Stimulated activated CD4-positive, alpha-beta T cell treated with anti-CD3 and anti-CD28 coated beads, Interleukin-15, amount 100 ng/mL, for 48 hours (primary cell): ENCODE data around the gene GAB2.

Experiments used
- DNase-seq, 2 donors: peaks; one replicate each; pipeline ENCODE4 v3.0.0-alpha.2; 2020; ENCODE audit warnings: low read depth in 2 of 2

GAB2 gene

GRCh38 chr11:78221396-78222315 lies 196.0 kb downstream of the GAB2 start:
- DNase-seq = no peak

GRCh38 chr11:78220218-78221157 lies 197.1 kb downstream of the GAB2 start:
- DNase-seq = no peak

DNA sequence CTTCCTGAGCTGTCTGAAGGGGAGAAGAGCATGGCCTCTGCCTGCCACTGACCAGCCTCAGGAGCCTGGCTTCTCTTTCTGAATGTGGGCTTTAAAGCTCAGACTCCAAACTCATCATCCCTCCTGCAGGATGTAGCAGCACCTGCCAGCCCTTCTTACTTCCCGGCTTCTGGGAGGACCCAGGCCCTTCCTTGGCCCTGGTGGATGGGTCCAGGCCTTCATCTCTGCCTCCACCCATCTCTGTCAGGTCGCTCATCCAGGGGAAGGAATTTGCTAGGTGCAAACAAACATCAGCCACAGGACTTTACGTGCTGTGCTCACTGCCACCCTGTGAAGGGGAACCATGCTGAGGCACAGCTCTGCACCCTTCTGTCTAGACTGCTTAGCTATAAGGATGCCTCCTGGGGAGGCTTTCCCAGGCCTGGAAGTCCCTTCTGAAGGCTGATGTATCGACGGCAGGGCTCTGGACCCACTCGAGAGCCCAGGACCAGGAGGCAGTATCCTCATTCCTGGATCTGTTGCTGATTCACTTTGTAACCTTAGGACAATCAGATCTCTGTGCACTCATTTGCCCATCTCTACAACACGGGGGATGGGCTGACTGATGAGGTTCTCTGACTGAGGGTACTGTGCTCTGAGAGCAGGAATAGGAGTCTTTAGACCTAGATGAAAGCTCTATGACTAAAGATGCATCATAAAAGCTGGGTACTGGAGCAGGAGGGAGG lies 198.0 kb downstream of the GAB2 start:
- no peak for DNase-seq

DNA sequence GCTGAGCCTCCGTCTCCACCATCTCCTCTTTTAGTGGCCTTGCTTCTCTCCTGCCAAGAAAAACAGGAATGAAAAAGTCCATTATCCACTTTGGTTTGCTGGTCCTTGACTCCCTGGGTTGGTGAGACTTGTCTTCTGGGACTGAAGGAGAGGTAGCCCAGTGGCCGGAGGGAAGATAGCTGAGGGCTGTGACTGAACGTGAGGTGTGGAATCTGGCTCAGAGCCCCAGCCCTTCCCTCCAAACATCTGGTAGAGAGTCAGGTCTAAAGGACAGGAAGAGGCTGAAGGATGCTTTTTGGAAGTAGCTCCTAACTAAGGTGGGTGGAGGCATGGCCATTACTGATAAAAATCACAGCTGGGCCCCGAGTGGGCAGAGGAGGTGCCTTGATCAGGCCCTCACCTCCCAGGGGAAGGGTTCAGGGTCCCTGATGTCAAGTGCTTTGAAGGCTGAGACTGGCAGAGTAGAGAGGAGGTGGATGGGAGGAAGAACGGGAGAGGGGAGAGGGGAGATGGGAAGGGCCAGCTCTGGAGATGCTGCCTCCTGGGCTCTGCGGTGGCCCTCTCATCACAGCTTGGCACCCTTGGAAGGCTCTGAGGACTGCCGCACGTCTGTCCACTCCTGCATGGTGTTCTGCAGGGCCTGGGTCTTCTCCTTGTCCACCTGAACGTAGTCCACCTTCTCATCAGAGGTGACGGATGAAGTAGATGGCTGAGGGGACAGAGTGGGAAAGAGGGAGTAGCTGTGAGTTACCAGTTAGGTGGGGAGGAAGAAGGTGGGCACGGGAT lies 198.7 kb downstream of the GAB2 start:
- no peak for DNase-seq

- DNase-seq = no peak
Measured at GRCh38 chr11:78217650-78218541, 199.7 kb downstream of the GAB2 start.

DNA sequence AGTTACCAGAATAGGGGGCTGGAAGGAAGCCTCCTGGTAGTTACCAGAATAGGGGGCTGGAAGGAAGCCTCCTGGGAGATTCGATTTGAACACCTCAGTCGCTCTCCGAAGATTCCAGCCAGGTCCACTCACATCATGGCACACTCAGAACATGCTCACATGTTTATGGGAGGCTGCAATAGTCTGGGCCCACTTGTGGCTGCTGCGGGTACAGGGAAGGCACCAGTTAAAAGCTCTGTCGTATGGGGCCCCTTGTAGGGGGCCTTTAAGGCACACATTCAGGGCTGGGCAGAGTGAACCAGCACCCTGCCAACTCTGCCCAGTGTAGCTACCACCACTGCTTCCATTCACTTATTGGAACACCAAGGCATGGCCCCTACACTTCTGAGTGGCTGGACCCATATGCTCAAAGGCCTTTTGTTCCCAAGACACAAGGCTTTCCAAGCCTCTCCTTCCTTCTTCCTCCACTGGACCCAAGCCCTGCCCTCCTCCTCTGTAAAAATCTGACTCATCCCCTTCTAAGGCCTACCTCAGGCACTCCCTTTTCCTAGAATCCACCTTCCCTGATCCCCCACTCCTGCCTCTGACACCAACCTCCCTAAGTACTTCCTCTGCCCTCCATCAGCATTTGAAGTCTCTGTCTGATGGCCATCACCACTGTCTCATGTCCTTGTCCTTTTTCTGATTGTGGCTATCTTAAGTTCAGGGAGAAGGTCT lies 200.9 kb downstream of the GAB2 start:
- no peak for DNase-seq

- DNase-seq = no peak
Measured at GRCh38 chr11:78216021-78216420, 201.6 kb downstream of the GAB2 start.

GRCh38 chr11:78214331-78215194 lies 203.1 kb downstream of the GAB2 start:
- no peak for DNase-seq

DNA sequence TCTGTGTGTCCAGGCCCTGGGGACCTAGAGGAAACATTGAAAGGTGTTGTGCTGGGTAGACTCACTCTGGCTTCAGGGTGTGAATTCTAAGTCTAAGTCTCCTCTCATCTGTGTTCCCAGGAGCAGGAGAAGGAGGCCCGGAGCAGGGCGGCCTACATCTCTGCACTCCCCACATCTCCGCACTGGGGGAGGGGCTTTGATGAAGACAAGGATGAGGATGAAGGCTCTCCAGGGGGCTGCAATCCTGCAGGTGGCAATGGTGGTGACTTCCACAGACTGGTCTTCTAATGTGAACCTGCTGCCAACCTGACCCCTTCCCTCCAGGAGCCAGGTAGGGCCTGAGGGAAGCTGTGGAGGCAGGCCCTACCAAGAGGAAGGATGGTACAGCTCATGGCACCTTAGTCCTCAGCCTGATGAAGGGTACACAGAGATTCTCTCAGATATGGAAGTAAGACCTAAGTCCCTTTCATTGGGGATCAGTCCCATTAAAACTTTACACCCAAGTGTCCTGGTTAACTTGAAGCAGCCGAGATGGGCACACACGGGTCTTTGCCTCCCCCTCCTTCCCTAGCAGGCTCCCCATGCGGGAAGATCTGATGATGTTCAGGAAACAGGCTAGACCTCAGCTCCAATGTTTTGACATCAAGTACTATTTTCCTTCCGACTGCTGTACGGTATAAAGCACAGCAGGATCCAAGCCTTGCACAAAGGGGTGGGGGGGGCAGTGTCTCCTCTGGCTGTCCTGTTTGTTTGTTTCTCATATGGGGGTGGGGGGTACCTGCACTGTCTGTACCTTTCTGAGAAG lies 203.9 kb downstream of the GAB2 start:
- DNase-seq = no peak

DNA sequence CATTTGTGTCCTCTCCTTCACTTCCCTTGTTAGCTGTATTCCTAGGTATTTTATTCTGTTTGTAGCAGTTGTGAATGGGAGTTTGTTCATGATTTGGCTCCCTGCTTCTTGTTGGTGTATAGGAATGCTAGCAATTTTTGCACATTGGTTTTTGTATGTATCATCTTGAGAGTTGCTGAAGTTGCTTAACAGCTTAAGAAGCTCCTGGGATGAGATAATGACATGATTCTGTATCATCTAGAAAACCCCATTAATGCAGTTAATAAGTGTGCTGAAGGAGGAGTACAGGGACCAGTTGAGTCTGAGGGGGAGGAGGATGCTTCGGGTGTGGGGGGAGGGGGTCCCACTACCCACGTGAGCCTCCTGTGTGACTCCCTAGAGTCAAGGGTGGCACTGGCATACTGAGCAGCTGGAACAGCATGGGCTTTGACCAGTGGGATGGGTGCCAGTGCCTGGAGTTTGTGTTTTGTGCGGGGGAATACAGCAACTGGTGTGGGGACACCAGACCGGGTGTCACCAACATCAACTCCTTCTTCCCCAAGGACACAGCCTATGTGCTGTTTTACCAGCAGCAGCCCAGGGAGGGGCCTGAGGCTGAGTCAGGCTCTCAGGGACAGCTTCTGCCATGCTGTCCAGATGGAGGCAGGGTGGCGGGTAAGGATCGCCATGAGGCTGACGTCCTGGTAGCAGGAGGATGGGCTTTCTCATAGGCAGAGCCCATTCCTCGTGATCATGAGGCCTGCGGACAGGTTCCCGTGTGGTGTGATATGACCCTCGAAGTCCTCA lies 204.8 kb downstream of the GAB2 start:
- no peak for DNase-seq

GRCh38 chr11:78211565-78211964 lies 206.1 kb downstream of the GAB2 start:
- DNase-seq = no peak

DNA sequence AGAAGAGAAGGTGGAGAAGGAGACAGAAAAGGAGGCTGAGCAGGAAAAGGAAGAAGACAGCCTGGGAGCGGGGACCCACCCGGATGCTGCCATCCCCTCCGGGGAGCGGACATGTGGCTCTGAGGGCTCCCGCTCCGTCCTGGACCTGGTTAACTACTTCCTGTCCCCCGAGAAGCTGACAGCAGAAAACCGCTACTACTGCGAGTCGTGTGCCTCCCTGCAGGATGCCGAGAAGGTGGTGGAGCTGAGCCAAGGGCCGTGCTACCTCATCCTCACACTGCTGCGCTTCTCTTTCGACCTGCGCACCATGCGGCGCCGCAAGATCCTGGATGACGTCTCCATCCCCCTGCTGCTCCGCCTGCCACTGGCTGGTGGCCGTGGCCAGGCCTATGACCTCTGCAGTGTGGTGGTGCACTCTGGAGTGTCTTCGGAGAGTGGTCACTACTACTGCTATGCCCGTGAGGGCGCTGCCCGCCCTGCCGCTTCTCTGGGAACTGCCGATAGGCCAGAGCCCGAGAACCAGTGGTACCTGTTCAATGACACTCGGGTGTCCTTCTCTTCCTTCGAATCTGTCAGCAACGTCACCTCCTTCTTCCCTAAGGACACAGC lies 207.5 kb downstream of the GAB2 start:
- DNase-seq = no peak

DNA sequence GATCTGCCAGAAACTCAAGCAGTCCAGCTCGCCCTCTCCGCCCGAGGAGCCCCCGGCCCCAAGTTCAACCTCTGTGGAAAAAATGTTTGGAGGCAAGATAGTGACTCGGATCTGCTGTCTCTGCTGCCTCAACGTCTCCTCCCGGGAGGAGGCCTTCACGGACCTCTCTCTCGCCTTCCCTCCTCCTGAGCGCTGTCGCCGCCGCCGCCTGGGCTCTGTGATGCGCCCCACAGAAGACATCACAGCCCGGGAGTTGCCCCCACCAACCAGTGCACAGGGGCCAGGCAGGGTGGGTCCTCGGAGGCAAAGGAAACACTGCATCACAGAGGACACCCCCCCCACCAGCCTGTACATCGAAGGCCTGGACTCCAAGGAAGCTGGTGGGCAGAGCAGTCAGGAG lies 208.1 kb downstream of the GAB2 start:
- no peak for DNase-seq

DNA sequence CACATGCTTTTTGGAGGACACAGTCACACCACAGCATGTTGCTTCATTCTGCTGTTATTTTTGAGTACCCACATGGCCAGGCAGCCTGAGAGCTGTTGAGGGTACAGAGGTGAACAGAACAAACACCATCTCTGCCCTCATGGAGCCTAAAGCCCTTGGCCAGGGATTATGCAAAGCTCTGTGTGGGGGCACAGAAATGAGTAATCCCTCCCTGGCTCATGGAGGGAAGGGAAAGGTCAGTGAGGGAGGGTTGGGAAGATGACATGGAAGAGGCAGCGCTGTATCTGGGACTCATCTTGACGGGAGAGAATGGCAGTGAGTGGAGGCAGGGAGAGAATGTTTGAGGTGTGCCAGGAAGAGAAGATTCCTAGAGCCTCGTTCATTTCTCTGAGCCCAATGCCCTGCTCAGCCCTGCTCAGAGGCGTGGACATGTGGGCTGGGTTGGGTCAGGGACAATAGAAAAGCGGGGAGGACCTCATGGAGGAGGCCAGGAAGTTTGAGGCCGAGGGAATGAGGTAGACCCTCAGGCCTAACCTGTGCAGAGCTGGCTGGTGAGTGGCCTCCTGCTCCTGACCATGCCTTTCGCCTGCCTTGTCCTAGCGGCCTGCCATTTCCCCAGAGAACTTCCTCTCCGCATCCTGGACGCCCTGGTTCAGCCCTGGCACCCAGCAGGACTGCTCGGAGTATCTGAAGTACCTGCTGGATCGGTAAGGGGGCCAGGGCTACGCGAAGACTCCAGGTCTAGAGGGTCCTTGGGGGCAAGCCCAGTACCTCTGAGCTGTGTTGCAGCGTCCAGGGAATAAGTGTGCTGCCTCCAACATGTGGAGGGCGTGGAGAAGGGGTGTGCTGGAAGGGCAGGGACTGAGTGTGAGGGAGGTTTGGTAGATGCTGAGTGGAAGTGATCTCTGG lies 209.1 kb downstream of the GAB2 start:
- DNase-seq = no peak

- no peak for DNase-seq
Measured at GRCh38 chr11:78207532-78208256, 209.9 kb downstream of the GAB2 start.
